Measurements from ENCODE around the gene GPR107.

The GPR107 gene

GRCh38 chr9:130171226-130172148 is 117.8 kb downstream of the GPR107 start:
- DNase-seq: no peak

- DNase-seq: no peak
Observed at GRCh38 chr9:130172161-130172857, 118.6 kb downstream of the GPR107 start, which contains the start of gene NCS1. NCS1 (plus strand) TSS chr9:130172404; CDS start chr9:130172664, 260 bp downstream.

GRCh38 chr9:130172858-130173665 is 119.4 kb downstream of the GPR107 start:
- DNase-seq: no peak

GRCh38 chr9:130173666-130173983 is 119.9 kb downstream of the GPR107 start:
- no peak for DNase-seq

GRCh38 chr9:130174025-130174424 is 120.3 kb downstream of the GPR107 start:
- no peak for DNase-seq

GRCh38 chr9:130174920-130175321 is 121.2 kb downstream of the GPR107 start:
- no peak for DNase-seq

GRCh38 chr9:130175355-130175754 is 121.6 kb downstream of the GPR107 start:
- no peak for DNase-seq

- DNase-seq: no peak
Observed at GRCh38 chr9:130176760-130177159, 123.1 kb downstream of the GPR107 start.

- DNase-seq: no peak
Observed at GRCh38 chr9:130177898-130178805, 124.4 kb downstream of the GPR107 start.

GRCh38 chr9:130179331-130179907 is 125.7 kb downstream of the GPR107 start:
- no peak for DNase-seq

- no peak for DNase-seq
Observed at GRCh38 chr9:130180516-130180915, 126.8 kb downstream of the GPR107 start.

- DNase-seq: no peak
Observed at GRCh38 chr9:130181678-130182380, 128.1 kb downstream of the GPR107 start.

GRCh38 chr9:130182381-130182909 is 128.7 kb downstream of the GPR107 start:
- DNase-seq: no peak

GRCh38 chr9:130183133-130183762 is 129.5 kb downstream of the GPR107 start:
- DNase-seq: no peak

- no peak for DNase-seq
Observed at GRCh38 chr9:130185017-130185416, 131.3 kb downstream of the GPR107 start.

- DNase-seq: no peak
Observed at GRCh38 chr9:130185490-130186031, 131.9 kb downstream of the GPR107 start.

- no peak for DNase-seq
Observed at GRCh38 chr9:130186051-130186450, 132.3 kb downstream of the GPR107 start.

- no peak for DNase-seq
Observed at GRCh38 chr9:130186839-130187522, 133.3 kb downstream of the GPR107 start.

- DNase-seq: no peak
Observed at GRCh38 chr9:130187523-130187846, 133.8 kb downstream of the GPR107 start.
